GM12874 (cell line): ENCODE results near the gene ZMYND15.

Source experiments
- TF ChIP-seq, protein P1 (sequence below): IDR thresholded peaks from 2 replicates; pipeline ENCODE4 v1.5.1; 2011; ENCODE audit warnings: low read depth, mild to moderate bottlenecking, control low read depth, low read length, moderate library complexity; ENCODE audit not compliant: insufficient read depth

Gene ZMYND15

GRCh38 chr17:4721203-4722135 lies 18.2 kb upstream of the ZMYND15 start:
- TF ChIP-seq, protein P1, sequence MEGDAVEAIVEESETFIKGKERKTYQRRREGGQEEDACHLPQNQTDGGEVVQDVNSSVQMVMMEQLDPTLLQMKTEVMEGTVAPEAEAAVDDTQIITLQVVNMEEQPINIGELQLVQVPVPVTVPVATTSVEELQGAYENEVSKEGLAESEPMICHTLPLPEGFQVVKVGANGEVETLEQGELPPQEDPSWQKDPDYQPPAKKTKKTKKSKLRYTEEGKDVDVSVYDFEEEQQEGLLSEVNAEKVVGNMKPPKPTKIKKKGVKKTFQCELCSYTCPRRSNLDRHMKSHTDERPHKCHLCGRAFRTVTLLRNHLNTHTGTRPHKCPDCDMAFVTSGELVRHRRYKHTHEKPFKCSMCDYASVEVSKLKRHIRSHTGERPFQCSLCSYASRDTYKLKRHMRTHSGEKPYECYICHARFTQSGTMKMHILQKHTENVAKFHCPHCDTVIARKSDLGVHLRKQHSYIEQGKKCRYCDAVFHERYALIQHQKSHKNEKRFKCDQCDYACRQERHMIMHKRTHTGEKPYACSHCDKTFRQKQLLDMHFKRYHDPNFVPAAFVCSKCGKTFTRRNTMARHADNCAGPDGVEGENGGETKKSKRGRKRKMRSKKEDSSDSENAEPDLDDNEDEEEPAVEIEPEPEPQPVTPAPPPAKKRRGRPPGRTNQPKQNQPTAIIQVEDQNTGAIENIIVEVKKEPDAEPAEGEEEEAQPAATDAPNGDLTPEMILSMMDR = no peak

- TF ChIP-seq, protein P1 = no peak
Measured at GRCh38 chr17:4722678-4723240, 16.9 kb upstream of the ZMYND15 start.

DNA sequence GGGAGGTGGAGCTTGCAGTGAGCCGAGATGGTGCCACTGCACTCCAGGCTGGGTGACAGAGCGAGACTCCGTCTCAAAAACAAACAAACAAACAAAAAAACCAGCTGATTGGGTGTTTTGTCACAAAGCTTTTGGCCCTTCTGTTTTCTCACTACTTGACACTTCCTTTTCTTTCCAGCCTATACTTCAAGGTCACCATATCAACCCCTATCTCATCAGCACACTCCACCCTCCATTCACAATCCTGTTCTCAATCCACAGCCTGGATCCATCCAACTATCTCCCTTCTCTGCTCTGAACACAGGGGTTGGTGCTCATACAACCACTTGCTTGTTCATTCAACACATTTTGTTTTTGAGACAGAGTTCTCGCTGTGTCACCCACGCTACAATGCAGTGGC lies 15.0 kb upstream of the ZMYND15 start:
- TF ChIP-seq, protein P1 = no peak

- TF ChIP-seq, protein P1 = no peak
Measured at GRCh38 chr17:4725646-4726310, 13.9 kb upstream of the ZMYND15 start.

DNA sequence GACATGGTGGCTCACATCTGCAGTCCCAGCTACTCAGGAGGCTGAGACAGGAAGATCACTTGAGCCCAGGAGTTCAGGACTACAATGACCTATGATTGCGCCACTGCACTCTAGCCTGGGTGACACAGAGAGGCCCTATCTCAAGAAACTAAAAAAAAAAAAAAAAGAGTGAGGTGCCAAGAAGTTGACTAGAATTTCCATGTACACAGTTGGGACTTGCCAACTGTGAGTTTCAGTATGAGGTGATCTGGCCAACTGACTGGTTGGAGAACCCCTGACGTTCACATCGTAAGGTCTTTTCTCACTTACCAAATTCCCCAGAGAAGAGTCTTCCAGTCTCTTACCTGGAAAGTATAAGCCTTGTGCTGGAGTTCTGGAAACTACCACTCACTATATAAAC lies 11.5 kb upstream of the ZMYND15 start:
- TF ChIP-seq, protein P1 = no peak

DNA sequence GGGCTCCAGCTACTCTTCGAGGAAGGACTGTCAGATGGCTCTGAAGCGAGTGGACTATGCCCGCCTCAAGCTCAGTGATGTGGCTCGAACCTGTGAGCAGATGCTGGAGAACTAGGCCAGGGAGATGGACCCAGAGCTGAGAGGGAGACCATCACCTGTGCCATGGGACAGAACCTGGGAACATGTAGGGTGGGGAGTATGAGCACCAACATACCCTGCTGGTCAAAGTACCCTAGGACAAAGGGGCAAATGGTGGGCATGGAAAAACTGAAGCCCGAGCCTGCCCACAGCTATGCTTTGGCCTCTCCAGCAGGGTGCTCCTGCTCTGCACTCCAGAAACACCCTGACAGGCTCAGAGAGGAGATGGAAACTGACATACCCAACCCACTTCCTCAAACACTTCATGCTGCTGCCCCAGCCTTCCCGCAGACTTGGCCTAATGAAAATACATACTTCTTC lies 6.5 kb upstream of the ZMYND15 start:
- TF ChIP-seq, protein P1 = peak; percentile 58

DNA sequence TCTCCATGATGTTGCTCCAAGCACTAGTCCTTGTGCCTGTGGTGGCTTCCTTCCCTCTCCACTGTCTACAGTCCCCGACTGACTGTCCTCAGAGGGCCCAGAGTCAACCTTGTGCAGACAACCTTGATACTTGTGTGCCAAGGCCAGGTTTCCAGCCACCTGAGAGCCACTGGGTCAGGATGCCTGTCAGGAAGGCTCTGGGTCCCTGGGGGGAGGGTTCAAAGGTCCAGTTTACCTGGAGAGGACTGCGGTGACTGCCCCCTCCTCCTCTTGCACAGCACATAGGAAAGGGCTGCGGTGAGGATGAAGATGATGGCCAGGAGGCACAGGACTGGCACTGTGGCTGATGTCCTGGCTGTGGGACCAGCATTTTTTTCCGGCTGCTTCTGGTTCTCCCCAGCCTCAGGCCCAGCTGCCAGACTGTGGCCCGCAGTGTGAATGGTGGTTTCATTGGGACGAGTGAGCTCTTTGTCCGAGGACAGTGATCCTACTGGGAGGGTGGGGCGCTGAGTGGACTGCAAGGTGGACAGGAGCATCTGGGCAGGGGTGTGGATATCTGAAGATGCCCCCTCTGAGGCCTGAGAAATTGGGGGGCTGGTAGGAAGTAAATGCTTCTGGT lies 4.7 kb upstream of the ZMYND15 start:
- TF ChIP-seq, protein P1 = no peak
